H9 (cell line): ENCODE measurements around the gene CACNA1I. TPM values are rescaled to one million over a fixed set of nuclear protein-coding genes. Genes with fewer than 3 reads are reported as not detected.

Experiments
- DNase-seq: peaks from one replicate; pipeline ENCODE4 v3.0.0-alpha.2; 2017
- H2AFZ ChIP-seq: one replicate; pipeline ENCODE4 v1.6.1; 2013; ENCODE audit warnings: mild to moderate bottlenecking, low read length, control low read depth, moderate library complexity
- H2AK5ac ChIP-seq: 2 replicates; pipeline ENCODE4 v1.6.1; 2013; ENCODE audit warnings: low read length, control low read depth, mixed read lengths; ENCODE audit not compliant: insufficient read length
- H2BK120ac ChIP-seq: one replicate; pipeline ENCODE4 v1.6.1; 2013; ENCODE audit warnings: low read depth, mild to moderate bottlenecking, low read length, control low read depth, inconsistent platforms; ENCODE audit not compliant: poor library complexity, severe bottlenecking
- H2BK12ac ChIP-seq: 2 replicates; pipeline ENCODE4 v1.6.1; 2013; ENCODE audit warnings: low read length, control low read depth, mixed read lengths, low read depth; ENCODE audit not compliant: insufficient read length
- H2BK15ac ChIP-seq: 2 replicates; pipeline ENCODE4 v1.6.1; 2013; ENCODE audit warnings: low read depth, low read length, control low read depth
- H2BK20ac ChIP-seq: one replicate; pipeline ENCODE4 v1.6.1; 2013; ENCODE audit warnings: low read depth, mild to moderate bottlenecking, low read length, control low read depth, inconsistent platforms; ENCODE audit not compliant: poor library complexity, severe bottlenecking
- H2BK5ac ChIP-seq: 2 replicates; pipeline ENCODE4 v1.6.1; 2013; ENCODE audit warnings: low read length, control low read depth, mixed read lengths; ENCODE audit not compliant: insufficient read length
- H3K14ac ChIP-seq: 2 replicates; pipeline ENCODE4 v1.6.1; 2013; ENCODE audit warnings: low read length, control low read depth; ENCODE audit not compliant: insufficient read depth
- H3K18ac ChIP-seq: 2 replicates; pipeline ENCODE4 v1.6.1; 2013; ENCODE audit warnings: low read depth, mild to moderate bottlenecking, mixed read lengths, low read length, control low read depth; ENCODE audit not compliant: insufficient read length
- H3K23ac ChIP-seq: 2 replicates; pipeline ENCODE4 v1.6.1; 2013; ENCODE audit warnings: low read length, control low read depth, mixed read lengths, low read depth; ENCODE audit not compliant: insufficient read length
- H3K23me2 ChIP-seq: 2 replicates; pipeline ENCODE4 v1.6.1; 2013; ENCODE audit warnings: low read depth, mild to moderate bottlenecking, mixed read lengths, low read length, control low read depth; ENCODE audit not compliant: insufficient read length, poor library complexity, severe bottlenecking
- H3K27ac ChIP-seq: 2 replicates; pipeline ENCODE4 v1.5.1; 2013; ENCODE audit warnings: low read length, control low read depth, mixed read lengths, low read depth; ENCODE audit not compliant: insufficient read length
- H3K27me3 ChIP-seq: 2 replicates; pipeline ENCODE4 v1.6.1; 2013; ENCODE audit warnings: low read length, control low read depth, inconsistent platforms; ENCODE audit not compliant: insufficient read depth
- H3K4ac ChIP-seq: 2 replicates; pipeline ENCODE4 v1.6.1; 2013; ENCODE audit warnings: low read depth, mild to moderate bottlenecking, control low read depth, inconsistent platforms, low read length, moderate library complexity
- H3K4me1 ChIP-seq: 2 replicates; pipeline ENCODE4 v1.6.1; 2013; ENCODE audit warnings: low read length, control low read depth, inconsistent platforms; ENCODE audit not compliant: insufficient read depth
- H3K4me2 ChIP-seq: 2 replicates; pipeline ENCODE4 v1.6.1; 2013; ENCODE audit warnings: low read length, control low read depth, mixed read lengths; ENCODE audit not compliant: insufficient read length, insufficient read depth
- H3K56ac ChIP-seq: 2 replicates; pipeline ENCODE4 v1.6.1; 2013; ENCODE audit warnings: low read depth, mild to moderate bottlenecking, mixed read lengths, low read length, control low read depth; ENCODE audit not compliant: insufficient read length
- H3K79me1 ChIP-seq: 2 replicates; pipeline ENCODE4 v1.6.1; 2013; ENCODE audit warnings: low read depth, mild to moderate bottlenecking, moderate library complexity, low read length, control low read depth, inconsistent platforms; ENCODE audit not compliant: insufficient read depth, poor library complexity, severe bottlenecking
- H3K79me2 ChIP-seq: 2 replicates; pipeline ENCODE4 v1.6.1; 2013; ENCODE audit warnings: low read length, control low read depth, inconsistent platforms; ENCODE audit not compliant: insufficient read depth
- H3K9ac ChIP-seq: 2 replicates; pipeline ENCODE4 v1.6.1; 2013; ENCODE audit warnings: low read length, control low read depth, mixed read lengths; ENCODE audit not compliant: insufficient read length; ENCODE audit errors: extremely low read depth
- H3K9me3 ChIP-seq: one replicate; pipeline ENCODE4 v1.6.1; 2013; ENCODE audit warnings: low read depth, low read length, inconsistent platforms; ENCODE audit not compliant: control insufficient read depth
- H3T11ph ChIP-seq: one replicate; pipeline ENCODE4 v1.6.1; 2013; ENCODE audit warnings: mild to moderate bottlenecking, low read length, control low read depth, inconsistent platforms
- H4K20me1 ChIP-seq: one replicate; pipeline ENCODE4 v1.6.1; 2013; ENCODE audit not compliant: control insufficient read depth, insufficient read length, insufficient read depth
- H4K5ac ChIP-seq: 2 replicates; pipeline ENCODE4 v1.6.1; 2013; ENCODE audit warnings: low read depth, mild to moderate bottlenecking, mixed read lengths, low read length, control low read depth; ENCODE audit not compliant: insufficient read length
- H4K8ac ChIP-seq: replicated peaks from 2 replicates; pipeline ENCODE4 v1.6.1; 2013; ENCODE audit warnings: low read length, control low read depth, mixed read lengths, low read depth; ENCODE audit not compliant: insufficient read length
- H4K91ac ChIP-seq: 2 replicates; pipeline ENCODE4 v1.6.1; 2013; ENCODE audit warnings: low read depth, mild to moderate bottlenecking, moderate library complexity, mixed read lengths, low read length, control low read depth; ENCODE audit not compliant: insufficient read length
- H3K27ac Mint-ChIP-seq, 3 experiments: 2 replicates in 2 of 3; 3 replicates in 1 of 3; pipeline ENCODE4 v1.8.0; 2020 to 2021; ENCODE audit warnings: mixed read lengths in 3 of 3, mild to moderate bottlenecking in 1 of 3, moderate library complexity in 1 of 3
- H3K27me3 Mint-ChIP-seq: 2 replicates; pipeline ENCODE4 v1.8.0; 2021; ENCODE audit warnings: low read depth, mild to moderate bottlenecking, moderate library complexity, mixed read lengths
- H3K36me3 Mint-ChIP-seq, 3 experiments: 2 replicates in 2 of 3; 3 replicates in 1 of 3; pipeline ENCODE4 v1.8.0; 2020 to 2021; ENCODE audit warnings: low read depth in 3 of 3, mixed read lengths in 3 of 3; ENCODE audit not compliant: insufficient read depth in 1 of 3
- H3K4me1 Mint-ChIP-seq, 2 experiments: 2 replicates each; pipeline ENCODE4 v1.8.0; 2020; ENCODE audit warnings: mixed read lengths in 2 of 2
- H3K4me3 Mint-ChIP-seq, 2 experiments: 2 replicates in 1 of 2; 3 replicates in 1 of 2; pipeline ENCODE4 v1.8.0; 2020 to 2021; ENCODE audit warnings: mild to moderate bottlenecking in 2 of 2, mixed read lengths in 2 of 2, moderate library complexity in 1 of 2
- H3K9me3 Mint-ChIP-seq, 2 experiments: 2 replicates in 1 of 2; 3 replicates in 1 of 2; pipeline ENCODE4 v1.8.0; 2020; ENCODE audit warnings: mild to moderate bottlenecking in 2 of 2, mixed read lengths in 2 of 2, moderate library complexity in 1 of 2
- CTCF ChIP-seq: fragments of 200-600 bp; sonication (generic); conservative IDR thresholded peaks from 3 replicates; pipeline ENCODE4 v1.8.0; 2021; ENCODE audit warnings: antibody characterized with exemption, mild to moderate bottlenecking
- WGBS: extraction: QIAGEN DNeasy Blood & Tissue Kit; methylation state at CpG from one replicate; pipeline ENCODE4 v1.1.7; 2013; ENCODE audit warnings: missing lambda C conversion rate, low lambda C conversion rate, mixed read lengths; ENCODE audit not compliant: insufficient read length; ENCODE audit errors: extremely low coverage; 5-methylcytosine and 5-hydroxymethylcytosine counted together
- total RNA-seq: library from RNA; stranded (reverse); gene quantifications from 2 replicates; pipeline ENCODE4 v1.2.1, GENCODE V29; 2021

CACNA1I gene
- total RNA-seq, 1 experiment from 2014 or later: 0.50 TPM

- peaks cover 4 to 20% of the 10 kb centered on the region in 2 experiments; a peak in 3 of 4 replicates for H3K4me1 Mint-ChIP-seq
- no peak overlapping the region for H3K4me2 ChIP-seq
- H2BK20ac ChIP-seq: no peak overlapping the region
- no peak overlapping the region for H2BK12ac ChIP-seq
- H3K4me1 ChIP-seq: no peaks in the 10 kb centered on the region
- no peak overlapping the region for H3K4ac ChIP-seq
- no peak overlapping the region for H3K18ac ChIP-seq
- H3K79me1 ChIP-seq: no peaks in the 10 kb centered on the region
- H2BK120ac ChIP-seq: no peak overlapping the region
- no peak overlapping the region for H4K91ac ChIP-seq
- H2BK5ac ChIP-seq: no peak overlapping the region
- H4K5ac ChIP-seq: no peak overlapping the region
- no peak overlapping the region for H2BK15ac ChIP-seq
- H3K4me3 Mint-ChIP-seq: no peak overlapping the region
- no peak overlapping the region for H3K14ac ChIP-seq
- H3K9me3 ChIP-seq: no peaks in the 10 kb centered on the region
- H3K9ac ChIP-seq: no peak overlapping the region
- no CpG with 5 or more reads among the region's 39 CpGs for WGBS
- no peaks in the 10 kb centered on the region; a peak in 1 of 5 replicates for H3K9me3 Mint-ChIP-seq
- no peaks in the 10 kb centered on the region for H4K20me1 ChIP-seq
- peaks cover 4% of the 10 kb centered on the region for H3K23me2 ChIP-seq
- no peak overlapping the region for H3K27ac Mint-ChIP-seq
- peaks cover 1% of the 10 kb centered on the region for H3K27me3 Mint-ChIP-seq
- peaks cover 0 to 8% (median 6%) of the 10 kb centered on the region in 3 experiments; a peak in 3 of 7 replicates for H3K36me3 Mint-ChIP-seq
- DNase-seq: no peak
- TF ChIP-seq CTCF: no peak
- H3K23ac ChIP-seq: no peak overlapping the region
- no peaks in the 10 kb centered on the region for H3K79me2 ChIP-seq
- H3T11ph ChIP-seq: no peak overlapping the region
- H3K27ac ChIP-seq: no peak overlapping the region
- no peak overlapping the region for H2AK5ac ChIP-seq
- no peaks in the 10 kb centered on the region for H3K27me3 ChIP-seq
- no peak overlapping the region for H2AFZ ChIP-seq
- no peak overlapping the region for H4K8ac ChIP-seq
- no peak overlapping the region for H3K56ac ChIP-seq
Observed at GRCh38 chr22:39686178-39686620, 115.6 kb downstream of the CACNA1I start.
